GM23338 (cell line): Measurements from ENCODE around the gene KIF21A.

Experiments used
- CREB1 ChIP-seq: fragments of 250-450 bp; sonication (Bioruptor Pico); IDR thresholded peaks from 2 replicates; pipeline ENCODE4 v1.5.0; 2020; ENCODE audit warnings: low read depth, mild to moderate bottlenecking, moderate library complexity
- EZH2 ChIP-seq: fragments of 200-600 bp; sonication (generic); IDR thresholded peaks from one replicate; pipeline ENCODE4 v1.8.0; 2017; ENCODE audit warnings: antibody characterized with exemption, mild to moderate bottlenecking, low read depth; ENCODE audit not compliant: unreplicated experiment
- EZH2phosphoT487 ChIP-seq: fragments of 200-600 bp; sonication (generic); IDR thresholded peaks from one replicate; pipeline ENCODE4 v1.8.1; 2018; ENCODE audit warnings: antibody characterized with exemption; ENCODE audit not compliant: unreplicated experiment
- JUNB ChIP-seq: IDR thresholded peaks from one replicate; pipeline ENCODE4 v1.6.1; 2016; ENCODE audit warnings: antibody characterized with exemption; ENCODE audit not compliant: unreplicated experiment
- NANOG ChIP-seq: IDR thresholded peaks from 2 replicates; pipeline ENCODE4 v1.6.1; 2016; ENCODE audit warnings: antibody characterized with exemption, borderline replicate concordance
- POLR2AphosphoS5 ChIP-seq: IDR thresholded peaks from 2 replicates; pipeline ENCODE4 v1.6.1; 2016; ENCODE audit warnings: antibody characterized with exemption, low read depth
- REST ChIP-seq: IDR thresholded peaks from one replicate; pipeline ENCODE4 v1.6.1; 2018; ENCODE audit warnings: antibody characterized with exemption; ENCODE audit not compliant: unreplicated experiment
- ZNF331 ChIP-seq: fragments of 250-450 bp; sonication (Bioruptor Pico); IDR thresholded peaks from 2 replicates; pipeline ENCODE4 v1.5.0; 2020; ENCODE audit warnings: low read depth, mild to moderate bottlenecking, moderate library complexity
- TF ChIP-seq, protein P1 (sequence below), 2 experiments: fragments of 200-600 bp in 1 of 2; sonication (generic) in 1 of 2; conservative IDR thresholded peaks; 2 replicates each; pipeline versions ENCODE4 v1.5.1 to v1.6.1; 2016 to 2017; ENCODE audit warnings: antibody characterized with exemption in 2 of 2, low read depth in 2 of 2, mild to moderate bottlenecking in 2 of 2, moderate library complexity in 1 of 2

- no peak for TF ChIP-seq POLR2AphosphoS5
- TF ChIP-seq, protein P1, sequence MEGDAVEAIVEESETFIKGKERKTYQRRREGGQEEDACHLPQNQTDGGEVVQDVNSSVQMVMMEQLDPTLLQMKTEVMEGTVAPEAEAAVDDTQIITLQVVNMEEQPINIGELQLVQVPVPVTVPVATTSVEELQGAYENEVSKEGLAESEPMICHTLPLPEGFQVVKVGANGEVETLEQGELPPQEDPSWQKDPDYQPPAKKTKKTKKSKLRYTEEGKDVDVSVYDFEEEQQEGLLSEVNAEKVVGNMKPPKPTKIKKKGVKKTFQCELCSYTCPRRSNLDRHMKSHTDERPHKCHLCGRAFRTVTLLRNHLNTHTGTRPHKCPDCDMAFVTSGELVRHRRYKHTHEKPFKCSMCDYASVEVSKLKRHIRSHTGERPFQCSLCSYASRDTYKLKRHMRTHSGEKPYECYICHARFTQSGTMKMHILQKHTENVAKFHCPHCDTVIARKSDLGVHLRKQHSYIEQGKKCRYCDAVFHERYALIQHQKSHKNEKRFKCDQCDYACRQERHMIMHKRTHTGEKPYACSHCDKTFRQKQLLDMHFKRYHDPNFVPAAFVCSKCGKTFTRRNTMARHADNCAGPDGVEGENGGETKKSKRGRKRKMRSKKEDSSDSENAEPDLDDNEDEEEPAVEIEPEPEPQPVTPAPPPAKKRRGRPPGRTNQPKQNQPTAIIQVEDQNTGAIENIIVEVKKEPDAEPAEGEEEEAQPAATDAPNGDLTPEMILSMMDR (conservative IDR thresholded peaks at IDR 0.05; ENCODE audit: low read depth in 2 of 2), result no peak
- no peak for TF ChIP-seq CREB1 (CRISPR knock-in tag)
- TF ChIP-seq JUNB, result no peak
- no peak for TF ChIP-seq EZH2
- no peak for TF ChIP-seq REST
- no peak for TF ChIP-seq EZH2phosphoT487
- no peak for TF ChIP-seq ZNF331 (CRISPR knock-in tag)
- no peak for TF ChIP-seq NANOG
These were observed 175.0 kb downstream of the KIF21A start for GRCh38 chr12:39267886-39268285.
